Skeletal muscle satellite cell (primary cell): ENCODE measurements around the gene DMBX1.

ENCODE experiments used
- H3K27me3 ChIP-seq: 2 replicates; pipeline ENCODE4 v1.7.0; 2013; ENCODE audit warnings: low read length; ENCODE audit not compliant: control insufficient read depth, insufficient read depth
- H3K36me3 ChIP-seq: 2 replicates; pipeline ENCODE4 v1.7.0; 2013; ENCODE audit warnings: mild to moderate bottlenecking, control low read depth, low read length; ENCODE audit not compliant: insufficient read depth
- H3K4me1 ChIP-seq: 2 replicates; pipeline ENCODE4 v1.7.0; 2013; ENCODE audit warnings: low read length; ENCODE audit not compliant: control insufficient read depth, insufficient read depth
- H3K4me2 ChIP-seq: 2 replicates; pipeline ENCODE4 v1.7.0; 2013; ENCODE audit warnings: mild to moderate bottlenecking, low read length
- H3K4me3 ChIP-seq: 2 replicates; pipeline ENCODE4 v1.7.0; 2013; ENCODE audit warnings: low read length
- H3K9ac ChIP-seq: 2 replicates; pipeline ENCODE4 v1.7.0; 2013; ENCODE audit warnings: mild to moderate bottlenecking, low read depth, low read length, moderate library complexity
- H3K9me3 ChIP-seq: replicated peaks from 2 replicates; pipeline ENCODE4 v1.7.0; 2013; ENCODE audit warnings: mild to moderate bottlenecking, control low read depth, low read length

Gene DMBX1

DNA sequence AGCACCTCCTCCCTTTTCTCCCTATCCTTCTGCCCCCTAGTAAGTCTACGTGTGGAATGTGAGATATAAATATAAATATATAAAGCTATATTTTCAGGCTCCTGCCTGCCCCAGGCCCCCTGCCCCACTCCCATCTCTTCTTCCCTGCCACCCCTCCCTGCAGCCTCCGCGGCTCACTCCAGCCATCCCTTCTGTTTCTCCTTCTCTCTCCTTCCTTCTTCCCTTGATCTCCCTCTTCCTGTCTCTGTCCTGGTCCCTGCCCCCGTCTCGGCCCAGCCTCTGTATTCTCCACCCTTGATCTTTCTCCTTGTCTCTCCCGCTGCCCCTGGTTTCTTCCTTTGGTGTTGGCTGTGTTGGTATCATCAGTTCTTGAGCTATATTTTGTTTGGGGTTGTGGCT, 23.2 kb downstream of the DMBX1 start:
- no peaks in the 10 kb centered on the region for H3K9me3 ChIP-seq
- no peaks in the 10 kb centered on the region for H3K4me1 ChIP-seq
- H3K4me3 ChIP-seq: no peak overlapping the region
- no peak overlapping the region for H3K4me2 ChIP-seq
- peaks cover 26% of the 10 kb centered on the region for H3K27me3 ChIP-seq
- no peaks in the 10 kb centered on the region for H3K36me3 ChIP-seq
- no peak overlapping the region for H3K9ac ChIP-seq

DNA sequence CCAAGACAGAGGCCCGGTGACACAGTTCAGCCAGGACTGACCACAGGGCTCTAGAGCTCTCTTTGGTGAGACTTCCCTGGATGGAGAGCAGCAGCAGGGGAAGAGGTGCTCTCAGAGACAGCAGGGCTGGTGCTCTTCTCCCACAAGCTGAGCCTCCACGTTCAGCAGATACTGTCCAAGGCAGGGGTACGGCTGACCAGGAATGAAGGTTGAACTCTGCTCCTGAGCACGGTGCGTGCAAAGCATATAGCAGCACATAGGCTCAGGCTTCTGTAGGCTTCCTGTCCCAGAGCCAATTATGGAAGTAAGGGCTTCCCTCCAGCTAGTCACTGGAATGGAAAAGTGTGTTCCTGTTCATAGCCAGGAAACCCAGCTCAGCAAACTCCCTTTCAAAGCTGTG, 23.9 kb downstream of the DMBX1 start:
- peaks cover 26% of the 10 kb centered on the region for H3K27me3 ChIP-seq
- no peaks in the 10 kb centered on the region for H3K36me3 ChIP-seq
- no peaks in the 10 kb centered on the region for H3K4me1 ChIP-seq
- no peak overlapping the region for H3K9ac ChIP-seq
- H3K9me3 ChIP-seq: no peaks in the 10 kb centered on the region
- no peak overlapping the region for H3K4me2 ChIP-seq
- H3K4me3 ChIP-seq: no peak overlapping the region

DNA sequence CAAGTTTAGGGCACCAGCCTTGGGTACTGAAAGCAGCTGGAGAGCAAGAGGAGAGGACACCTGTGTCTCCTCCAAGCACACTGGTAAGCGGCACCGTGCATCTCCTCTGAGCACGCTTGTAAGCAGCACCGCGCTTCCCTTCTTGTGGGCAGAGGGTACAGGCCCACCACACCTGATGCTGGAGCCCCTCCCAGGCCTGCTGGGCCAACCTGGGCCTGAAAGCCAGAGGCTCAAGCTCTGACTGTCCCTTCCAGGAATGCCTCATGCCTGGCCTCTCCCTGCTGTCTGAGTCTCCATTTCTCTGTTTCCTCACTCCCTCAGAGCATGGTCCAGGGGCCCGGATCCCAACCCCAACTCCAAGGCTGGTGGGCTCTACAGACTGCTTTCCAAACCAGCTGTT, 25.9 kb downstream of the DMBX1 start:
- H3K9me3 ChIP-seq: no peaks in the 10 kb centered on the region
- H3K36me3 ChIP-seq: no peaks in the 10 kb centered on the region
- H3K4me2 ChIP-seq: no peak overlapping the region
- H3K9ac ChIP-seq: no peak overlapping the region
- peaks cover 10% of the 10 kb centered on the region for H3K4me1 ChIP-seq
- H3K4me3 ChIP-seq: no peak overlapping the region
- H3K27me3 ChIP-seq: peaks cover 26% of the 10 kb centered on the region

DNA sequence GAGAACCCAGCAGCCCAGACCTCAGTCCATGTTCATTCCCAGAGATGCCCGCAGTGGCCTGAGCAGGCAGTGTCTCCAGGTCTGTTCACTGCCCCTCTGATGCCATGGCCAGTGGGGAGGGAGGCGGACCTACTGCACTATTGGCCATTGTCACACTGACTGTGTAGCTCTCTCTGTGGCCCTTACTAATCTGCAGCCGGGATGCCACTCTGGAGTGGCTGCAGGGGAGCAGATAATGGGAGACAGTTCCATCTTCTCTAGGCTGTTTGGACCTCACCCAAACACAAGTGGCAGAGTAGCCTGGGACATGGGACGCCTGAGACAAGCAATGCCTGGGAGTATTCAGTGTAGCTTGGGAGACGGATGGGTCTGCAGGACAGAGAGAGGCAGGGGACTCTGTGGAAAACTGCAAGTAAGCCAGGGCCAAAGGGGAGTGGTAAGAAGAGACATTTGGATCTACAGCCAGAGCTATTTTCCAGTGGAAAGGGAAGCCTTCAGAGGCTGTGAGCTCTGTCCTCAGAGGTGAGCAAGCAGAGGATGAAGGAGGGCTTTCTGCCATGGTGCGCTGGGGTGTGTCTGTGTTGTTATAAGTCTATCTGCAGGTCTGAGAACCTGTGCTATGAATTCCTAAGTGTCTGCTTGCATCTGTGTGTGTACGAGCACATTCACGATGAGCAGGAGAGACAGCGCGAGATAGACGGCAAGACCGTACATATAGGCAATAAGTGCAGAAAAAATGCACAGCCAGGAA, 26.7 kb downstream of the DMBX1 start:
- Histone ChIP-seq H3K9ac (no peak overlapping the region), H3K27me3 (peaks cover 26% of the 10 kb centered on the region), H3K4me1 (peaks cover 16% of the 10 kb centered on the region), H3K4me2 (no peak overlapping the region), H3K4me3 (no peak overlapping the region), H3K9me3 (no peaks in the 10 kb centered on the region), H3K36me3 (no peaks in the 10 kb centered on the region)

DNA sequence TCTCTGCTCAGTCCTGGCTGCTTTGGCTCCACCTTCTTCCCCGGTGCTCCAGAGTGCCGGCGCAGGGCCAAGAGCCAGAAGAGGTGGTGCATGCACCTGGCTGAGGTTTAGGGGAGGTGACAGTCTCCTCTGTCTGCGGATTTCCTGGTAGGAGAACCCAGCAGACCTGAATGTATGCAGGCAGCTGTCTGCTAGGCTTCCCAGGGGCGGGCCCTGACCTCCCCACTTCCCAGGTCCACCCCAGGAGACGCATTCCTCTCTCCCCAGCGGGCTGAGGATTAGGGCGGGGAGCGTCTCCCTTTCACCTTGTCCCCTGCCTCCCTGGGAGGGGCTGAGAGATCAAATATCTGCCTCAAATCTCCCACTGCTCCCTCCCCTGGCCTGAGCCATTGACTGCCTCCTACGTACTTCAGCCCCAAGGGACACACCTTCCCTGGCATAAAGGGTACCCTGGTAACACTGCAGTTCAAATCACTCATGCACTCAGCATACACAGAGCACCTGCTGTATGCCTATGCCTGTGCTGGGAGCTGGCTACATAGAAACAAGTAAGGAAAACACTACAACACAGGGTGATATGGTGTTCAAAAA, 27.5 kb downstream of the DMBX1 start:
- Histone ChIP-seq H3K4me3 (no peak overlapping the region), H3K4me2 (no peak overlapping the region), H3K9ac (no peak overlapping the region), H3K9me3 (no peaks in the 10 kb centered on the region), H3K27me3 (peaks cover 26% of the 10 kb centered on the region), H3K4me1 (peaks cover 23% of the 10 kb centered on the region), H3K36me3 (no peaks in the 10 kb centered on the region)

DNA sequence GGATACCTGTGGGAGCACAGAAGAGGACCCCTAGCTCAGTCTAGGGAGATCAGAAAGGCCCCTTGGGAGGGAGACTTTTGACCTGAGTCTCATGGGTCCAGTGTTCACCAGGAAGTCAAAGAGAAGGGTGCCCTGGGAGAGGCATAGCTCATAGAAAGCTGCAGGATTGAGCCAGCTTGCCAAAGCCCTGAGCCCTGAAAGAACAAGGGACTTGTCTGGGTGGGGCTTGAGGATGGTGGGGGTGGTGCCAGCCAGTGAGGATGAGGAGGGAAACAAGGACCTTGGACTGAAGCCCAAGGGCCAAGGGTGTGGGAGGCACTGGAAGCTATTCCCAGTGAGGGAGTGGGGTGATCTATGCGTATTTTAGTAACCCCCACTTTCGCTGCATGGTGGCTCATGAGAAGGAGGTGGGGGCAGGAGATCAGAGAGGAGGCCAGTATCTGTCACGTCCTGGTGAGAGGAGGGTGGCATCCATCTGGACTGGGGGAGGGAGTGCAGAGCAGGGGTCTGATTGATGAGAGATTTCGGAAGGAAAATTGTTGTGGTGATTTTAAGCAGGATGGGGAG, 28.4 kb downstream of the DMBX1 start:
- no peak overlapping the region for H3K4me2 ChIP-seq
- no peaks in the 10 kb centered on the region for H3K36me3 ChIP-seq
- H3K4me1 ChIP-seq: peaks cover 32% of the 10 kb centered on the region
- no peaks in the 10 kb centered on the region for H3K9me3 ChIP-seq
- no peak overlapping the region for H3K4me3 ChIP-seq
- H3K27me3 ChIP-seq: peaks cover 22% of the 10 kb centered on the region
- H3K9ac ChIP-seq: no peak overlapping the region

DNA sequence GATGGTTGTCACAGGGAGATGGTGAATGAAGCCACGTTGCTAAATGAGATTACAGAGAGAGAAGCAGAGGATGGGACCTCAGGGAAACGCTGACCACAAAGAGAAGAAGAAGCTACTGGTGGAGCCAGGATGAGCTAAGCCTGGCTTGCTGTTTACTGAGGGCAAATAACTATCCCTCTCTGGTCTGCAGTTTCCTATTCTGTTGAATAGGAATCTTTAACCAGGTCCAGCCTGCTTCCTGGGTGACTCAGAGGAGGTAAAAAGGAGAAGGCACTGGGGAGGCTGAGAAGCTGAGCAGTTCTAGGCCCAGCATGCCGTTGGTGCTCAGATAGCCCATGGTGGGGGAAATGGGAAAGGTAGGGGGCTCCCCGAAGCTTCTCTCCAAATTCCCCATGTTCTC, 29.6 kb downstream of the DMBX1 start:
- H3K4me3 ChIP-seq: no peak overlapping the region
- H3K27me3 ChIP-seq: peaks cover 17% of the 10 kb centered on the region
- no peaks in the 10 kb centered on the region for H3K9me3 ChIP-seq
- H3K4me1 ChIP-seq: peaks cover 34% of the 10 kb centered on the region
- H3K4me2 ChIP-seq: no peak overlapping the region
- no peaks in the 10 kb centered on the region for H3K36me3 ChIP-seq
- no peak overlapping the region for H3K9ac ChIP-seq

DNA sequence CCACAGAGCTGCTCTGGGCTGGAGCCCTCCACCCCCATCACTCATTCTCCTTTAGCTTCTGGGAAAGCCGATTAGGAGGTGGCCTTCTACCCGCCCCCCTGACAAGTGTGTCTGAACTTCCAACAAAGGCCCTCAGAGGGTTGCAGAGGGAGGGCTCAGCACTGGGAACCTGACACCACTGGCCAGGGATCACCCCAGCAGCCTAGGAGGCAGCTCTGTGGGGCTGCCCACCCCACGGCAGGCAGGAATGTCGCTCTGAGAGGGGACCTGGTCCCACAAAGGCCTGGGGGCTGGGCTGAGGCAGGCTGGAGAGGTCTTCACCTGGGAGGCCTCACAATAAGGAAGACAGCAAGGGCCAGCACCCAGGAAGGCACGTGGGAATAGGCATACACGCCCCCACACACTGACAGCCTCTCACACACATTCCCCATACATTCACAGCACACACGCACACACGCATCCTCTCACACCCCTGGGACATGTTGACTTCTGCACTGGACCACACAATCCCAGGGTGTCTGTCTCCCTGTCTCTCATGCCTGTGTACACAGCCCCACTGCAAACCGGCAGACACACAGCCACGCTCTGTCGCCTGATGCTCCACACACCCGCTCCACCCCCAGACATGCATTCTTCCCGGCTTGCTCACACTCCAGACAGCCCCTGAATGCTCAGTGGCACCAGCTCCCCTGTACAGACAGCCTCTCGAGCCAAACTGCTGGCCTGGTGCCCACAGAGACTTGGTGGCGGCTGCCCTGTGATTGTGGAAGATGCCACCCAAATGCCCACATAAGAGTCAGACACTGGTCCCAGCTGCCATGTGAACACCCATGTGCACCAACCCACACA, 30.7 kb downstream of the DMBX1 start:
- Histone ChIP-seq H3K4me3 (peak overlapping the region; percentile 14), H3K36me3 (no peaks in the 10 kb centered on the region), H3K4me2 (peak overlapping the region; percentile 57), H3K9ac (no peak overlapping the region), H3K9me3 (no peaks in the 10 kb centered on the region), H3K27me3 (peaks cover 12% of the 10 kb centered on the region), H3K4me1 (peaks cover 34% of the 10 kb centered on the region)

DNA sequence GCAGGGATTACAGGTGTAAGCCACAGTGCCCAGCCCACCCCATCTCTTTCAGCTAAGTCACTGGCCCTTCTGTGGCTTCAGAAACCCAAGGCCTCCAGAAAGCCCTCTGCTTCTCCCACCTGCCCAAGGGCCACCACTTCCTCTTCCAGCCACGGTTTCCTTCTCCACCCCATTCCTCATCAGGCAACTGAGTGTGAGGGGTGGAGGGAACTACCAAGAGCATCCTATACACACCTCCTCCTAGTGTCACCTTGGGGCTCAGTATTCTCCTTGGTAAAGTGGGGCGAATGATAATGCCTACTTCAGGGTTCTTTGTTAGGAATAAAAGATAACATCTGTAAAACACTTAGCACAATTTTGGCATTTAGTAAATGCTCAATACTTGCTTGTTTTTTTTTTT, 31.8 kb downstream of the DMBX1 start:
- H3K4me1 ChIP-seq: peaks cover 34% of the 10 kb centered on the region
- H3K4me2 ChIP-seq: no peak overlapping the region
- H3K9ac ChIP-seq: no peak overlapping the region
- H3K4me3 ChIP-seq: no peak overlapping the region
- peaks cover 5% of the 10 kb centered on the region for H3K27me3 ChIP-seq
- no peaks in the 10 kb centered on the region for H3K36me3 ChIP-seq
- no peaks in the 10 kb centered on the region for H3K9me3 ChIP-seq

DNA sequence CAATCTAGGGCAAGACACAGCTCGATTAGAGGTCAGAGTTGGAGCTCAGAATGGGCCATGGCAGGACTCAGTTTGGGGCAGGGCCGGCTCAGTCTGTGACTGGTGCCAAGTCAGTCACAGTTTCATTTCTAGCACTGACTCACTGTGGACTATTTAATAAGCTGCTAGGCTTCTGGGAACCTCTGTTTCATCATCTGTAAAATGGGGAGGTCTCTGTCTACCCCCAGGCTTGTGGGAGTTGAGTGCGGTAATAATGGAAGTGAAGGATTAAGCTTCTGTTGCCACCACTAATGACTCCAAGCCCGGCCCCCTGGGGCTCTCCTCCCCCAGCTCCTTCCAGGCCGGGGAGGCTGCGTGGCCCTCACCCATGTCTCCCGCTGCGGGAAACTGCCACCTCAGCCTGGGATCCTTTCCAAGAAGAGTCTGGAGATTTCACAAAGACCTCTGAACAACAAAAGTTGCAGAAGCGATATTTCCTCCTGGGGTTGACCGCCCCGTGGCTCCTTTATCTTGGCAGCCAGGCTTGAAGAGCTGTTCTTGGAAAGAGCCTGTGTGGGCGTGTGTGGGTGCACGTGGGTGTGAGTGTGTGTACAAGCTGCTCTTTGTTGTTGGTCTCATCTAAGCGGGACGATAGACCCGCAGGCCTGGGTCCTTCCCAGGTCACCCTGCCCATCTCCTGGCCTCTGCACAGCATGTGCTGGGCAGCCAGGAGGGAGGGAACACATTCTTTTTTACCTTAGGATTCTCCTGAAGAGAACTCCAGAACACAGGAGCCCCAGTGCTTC, 32.7 kb downstream of the DMBX1 start:
- H3K4me3 ChIP-seq: peak overlapping the region; percentile 29
- peak overlapping the region; percentile 55 for H3K4me2 ChIP-seq
- no peaks in the 10 kb centered on the region for H3K36me3 ChIP-seq
- no peak overlapping the region for H3K9ac ChIP-seq
- H3K9me3 ChIP-seq: no peaks in the 10 kb centered on the region
- peaks cover 7% of the 10 kb centered on the region for H3K27me3 ChIP-seq
- peaks cover 34% of the 10 kb centered on the region for H3K4me1 ChIP-seq

DNA sequence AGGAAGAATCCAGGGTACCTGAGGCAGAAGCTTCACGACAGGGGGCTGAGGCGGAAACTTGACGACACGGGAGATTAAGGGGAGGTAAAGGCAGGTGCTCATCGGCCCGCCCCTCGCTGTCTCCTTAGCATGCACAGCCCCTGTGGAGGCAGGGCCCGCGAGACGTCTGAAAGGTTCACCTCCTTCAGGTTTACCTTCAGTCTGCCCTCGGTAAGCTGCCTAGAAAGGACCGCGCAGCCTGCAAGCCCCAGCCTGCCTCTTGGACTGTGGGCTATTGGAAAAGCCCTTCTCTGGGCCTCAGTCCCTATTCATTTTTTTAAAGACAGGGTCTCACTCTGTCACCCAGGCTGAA, 33.3 kb downstream of the DMBX1 start:
- H3K36me3 ChIP-seq: no peaks in the 10 kb centered on the region
- peaks cover 34% of the 10 kb centered on the region for H3K4me1 ChIP-seq
- no peak overlapping the region for H3K4me3 ChIP-seq
- H3K27me3 ChIP-seq: peaks cover 9% of the 10 kb centered on the region
- no peaks in the 10 kb centered on the region for H3K9me3 ChIP-seq
- peak overlapping the region; percentile 55 for H3K4me2 ChIP-seq
- no peak overlapping the region for H3K9ac ChIP-seq
